ENCODE data around the gene SHOX. TPM values are rescaled to one million over a fixed set of nuclear protein-coding genes. Genes with fewer than 3 reads are reported as not detected.
"Not testable (repeated sequence)": the region's sequence is repeated elsewhere in the genome, so short reads cannot be mapped to it uniquely, and the experiment has no call there.

The SHOX gene
- total RNA-seq, 1 experiment from 2014 or later: not detected

DNA sequence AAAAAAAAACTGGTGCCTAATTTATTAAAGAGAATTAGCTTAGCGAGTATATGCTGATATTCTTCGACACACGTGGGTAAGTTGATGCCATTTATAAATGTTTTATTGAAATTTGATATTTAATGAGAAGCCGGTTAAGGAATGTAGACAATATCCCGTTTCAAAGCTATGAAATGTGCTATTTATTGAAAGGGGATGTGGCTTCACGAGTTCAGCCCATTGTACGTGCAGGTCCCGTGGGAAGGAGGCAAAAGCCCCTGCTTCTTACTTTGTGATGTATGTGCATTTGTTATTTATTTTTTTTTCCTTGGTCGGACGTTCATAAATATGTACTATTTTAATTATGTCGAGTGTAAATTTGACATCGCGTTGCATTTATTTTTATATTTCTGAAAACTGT is 20.2 kb downstream of the SHOX start:
- in situ Hi-C loops (cut with HindIII; ENCODE audit: low sequenced_read_pairs): loop anchor here (5.0 kb wide), 1 partner anchor 46 kb away; no protein-coding TSS in a partner anchor
- DNase-seq (ENCODE audit: low spot score): no peak

DNA sequence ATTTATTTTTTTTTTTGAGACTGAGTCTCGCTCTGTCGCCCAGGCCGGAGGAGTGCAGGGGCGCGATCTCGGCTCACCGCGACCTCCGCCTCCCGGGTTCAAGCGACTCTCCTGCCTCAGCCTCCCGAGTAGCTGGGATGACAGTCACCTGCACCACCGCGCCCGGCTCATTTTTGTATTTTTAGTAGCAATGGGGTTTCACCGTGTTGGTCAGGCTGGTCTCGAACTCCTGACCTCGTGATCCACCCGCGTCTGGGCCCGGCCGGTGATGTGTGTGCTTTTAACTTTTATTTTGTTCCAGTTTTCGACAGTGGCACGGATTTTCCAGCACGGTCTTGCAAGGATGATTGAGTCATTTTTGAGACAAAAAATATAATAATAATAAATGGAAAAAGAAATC is 21.3 kb downstream of the SHOX start:
- not testable (repeated sequence) for DNase-seq (ENCODE audit: low spot score)
- in situ Hi-C loops (cut with HindIII; ENCODE audit: low sequenced_read_pairs): loop anchor here (5.0 kb wide), 1 partner anchor 45 kb away; no protein-coding TSS in a partner anchor

DNA sequence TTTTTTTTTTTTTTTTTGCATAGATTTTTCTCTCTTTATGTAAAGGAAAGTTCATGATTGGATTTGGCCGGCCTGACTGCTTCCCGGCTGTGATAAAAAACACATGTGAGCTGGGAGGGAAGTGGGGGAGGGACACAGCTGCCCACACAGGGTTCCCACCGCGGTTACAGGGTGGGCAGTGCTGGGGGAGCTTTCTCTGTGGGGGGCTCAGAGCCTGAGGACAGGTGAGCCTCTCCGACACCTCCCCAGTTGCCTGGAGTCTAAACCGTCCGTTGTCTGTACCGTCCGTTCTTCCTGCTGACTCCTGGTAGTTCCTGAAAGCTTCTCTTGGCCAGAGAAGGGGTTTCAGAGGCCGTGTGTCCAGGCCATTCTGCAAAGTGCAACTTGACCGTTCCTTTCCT is 21.8 kb downstream of the SHOX start:
- no peak for DNase-seq (ENCODE audit: low spot score)
- in situ Hi-C loops (cut with HindIII; ENCODE audit: low sequenced_read_pairs): loop anchor here (5.0 kb wide), 1 partner anchor 45 kb away; no protein-coding TSS in a partner anchor

DNA sequence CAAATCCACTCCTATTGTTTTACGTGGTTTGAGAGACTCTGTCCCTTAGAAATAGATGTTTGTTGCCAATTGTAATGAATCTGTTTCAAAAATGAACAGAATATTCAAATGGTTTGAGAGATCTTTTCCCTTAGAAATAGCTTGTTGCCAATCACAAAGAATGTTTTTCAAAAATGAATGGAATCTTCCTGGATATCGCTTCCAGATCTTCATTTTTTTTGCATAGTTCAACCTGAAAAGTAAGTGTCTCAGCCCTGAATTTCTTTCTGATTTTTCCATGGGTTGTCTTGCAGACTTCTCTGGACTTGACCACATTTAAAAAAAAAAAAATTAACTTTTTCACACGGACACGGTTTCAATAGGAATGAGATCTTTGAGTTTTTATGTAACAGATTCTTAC is 22.7 kb downstream of the SHOX start:
- in situ Hi-C loops (cut with HindIII; ENCODE audit: low sequenced_read_pairs): loop anchor here (5.0 kb wide), 1 partner anchor 44 kb away; no protein-coding TSS in a partner anchor
- DNase-seq (ENCODE audit: low spot score): no peak

DNA sequence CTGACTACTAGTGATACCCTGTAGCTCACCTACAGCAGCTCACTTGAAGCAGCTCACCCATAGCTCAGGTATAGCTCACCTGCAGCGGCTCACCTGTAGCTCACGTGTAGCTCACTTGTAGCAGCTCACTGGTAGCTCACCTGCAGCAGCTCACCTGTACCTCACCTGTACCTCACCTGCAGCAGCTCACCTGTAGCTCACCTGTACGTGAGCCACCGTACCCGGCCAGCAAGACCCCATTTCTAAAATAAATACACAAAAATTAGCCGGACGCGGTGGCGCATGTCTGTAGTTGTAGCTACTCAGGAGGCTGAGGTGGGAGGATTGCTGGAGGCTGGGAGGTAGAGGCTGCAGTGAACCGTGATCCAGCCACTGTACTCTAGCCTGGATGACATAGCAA is 30.6 kb downstream of the SHOX start:
- no peak for DNase-seq (ENCODE audit: low spot score)
- in situ Hi-C loops (cut with HindIII; ENCODE audit: low sequenced_read_pairs): no loop called here

DNA sequence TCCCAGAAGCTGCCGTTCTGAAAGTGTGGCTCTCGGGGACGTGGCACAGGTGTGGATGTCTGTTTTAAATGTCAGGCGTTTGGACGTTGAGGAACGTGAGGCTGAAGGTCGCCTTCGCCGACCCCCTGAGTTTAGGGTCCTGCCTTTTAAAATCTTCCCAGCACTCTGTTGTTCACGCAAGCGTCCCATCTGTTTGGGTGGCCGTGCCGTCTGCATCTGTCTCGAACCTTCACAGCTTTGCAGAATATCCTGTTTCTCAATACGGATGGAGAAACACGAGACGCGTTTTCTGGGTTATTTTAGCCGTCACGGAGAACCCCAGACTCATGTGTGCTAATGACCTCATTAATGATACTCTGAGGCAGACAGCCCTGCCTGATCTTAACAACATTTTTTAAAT is 31.5 kb downstream of the SHOX start:
- no peak for DNase-seq (ENCODE audit: low spot score)
- in situ Hi-C loops (cut with HindIII; ENCODE audit: low sequenced_read_pairs): no loop called here

DNA sequence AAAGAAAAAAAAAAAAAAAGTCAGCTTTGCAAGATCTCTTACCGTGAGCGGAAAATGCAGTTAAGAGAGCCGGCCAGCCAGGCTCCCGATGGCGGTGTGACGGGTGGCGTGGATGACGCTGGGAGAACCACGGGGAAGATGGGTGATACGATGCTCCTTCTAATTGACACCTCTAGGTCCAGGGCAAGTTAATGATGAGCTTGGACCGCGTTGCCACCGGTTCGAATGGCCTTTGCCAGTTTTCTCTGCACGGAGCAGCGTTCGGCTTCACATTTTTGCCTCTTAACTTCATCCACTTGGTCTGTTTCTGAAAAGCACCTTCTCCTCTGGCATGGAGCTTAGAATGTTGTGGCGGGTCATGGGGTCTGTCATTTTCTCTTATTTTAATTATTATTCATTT is 33.2 kb downstream of the SHOX start:
- in situ Hi-C loops (cut with HindIII; ENCODE audit: low sequenced_read_pairs): no loop called here
- no peak for DNase-seq (ENCODE audit: low spot score)

DNA sequence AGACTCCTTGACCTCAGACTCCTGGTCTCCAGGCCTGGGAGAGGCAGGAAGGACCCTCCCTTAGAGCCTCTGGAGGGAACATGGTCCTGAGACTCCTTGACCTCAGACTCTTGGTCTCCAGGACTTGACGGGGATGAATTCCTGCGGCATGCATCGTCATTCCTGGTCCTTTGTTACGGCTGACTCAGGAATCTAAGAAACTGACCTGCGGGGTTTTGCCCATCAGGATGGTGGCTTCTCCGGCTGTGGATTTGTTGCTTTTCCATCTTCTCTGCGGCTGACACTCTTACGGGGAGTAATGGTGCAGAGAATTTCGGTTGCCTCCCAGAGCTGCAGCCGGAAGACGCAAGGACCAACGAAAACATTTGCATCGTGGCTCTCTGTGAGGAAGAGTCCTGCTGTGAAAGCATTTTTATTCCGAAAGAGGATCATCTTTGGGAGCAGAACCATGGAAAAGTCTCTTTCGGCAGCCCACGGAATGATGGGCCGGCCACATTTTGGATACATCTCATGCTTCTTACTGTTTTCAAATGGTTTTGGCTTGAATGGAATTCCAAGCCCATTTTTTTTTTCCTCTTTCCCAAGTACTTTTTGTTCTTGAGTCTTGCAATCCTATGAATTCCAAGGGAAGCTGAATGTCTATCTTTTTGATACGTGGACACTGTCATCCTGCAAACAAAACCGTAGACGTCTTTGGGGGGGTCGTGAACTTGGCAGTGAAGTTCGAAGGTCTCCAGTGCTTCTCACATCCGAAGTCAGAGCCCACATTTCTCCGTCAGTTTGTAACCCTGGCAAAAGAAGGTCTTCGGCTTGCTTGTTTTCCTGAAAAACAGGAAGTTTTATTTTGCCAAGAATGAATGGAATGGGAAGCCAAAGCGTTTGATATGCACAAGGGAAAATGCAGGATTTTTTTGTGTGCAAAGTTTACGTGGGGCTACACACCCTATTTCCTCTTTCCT is 36.5 kb downstream of the SHOX start:
- no peak for DNase-seq (ENCODE audit: low spot score)
- in situ Hi-C loops (cut with HindIII; ENCODE audit: low sequenced_read_pairs): no loop called here

DNA sequence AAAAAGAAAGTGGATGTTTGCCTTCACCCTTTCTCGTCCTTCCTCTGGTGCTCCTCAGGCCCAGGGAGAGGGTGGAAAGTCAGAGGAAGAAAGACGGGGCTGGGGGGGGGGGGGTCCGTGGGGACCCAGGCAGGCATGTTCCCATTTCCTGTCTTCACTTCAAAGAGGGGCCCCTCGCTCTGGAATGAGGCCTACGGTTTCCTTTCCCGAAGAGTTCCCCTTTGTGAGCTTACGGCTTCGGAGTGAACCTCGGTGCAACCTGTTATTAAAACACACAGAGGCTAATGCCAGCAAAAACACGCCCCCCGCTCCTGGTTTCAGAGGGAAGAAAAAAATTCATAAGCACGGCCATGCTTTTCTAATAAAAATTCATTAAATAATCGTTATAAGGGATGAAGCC is 40.1 kb downstream of the SHOX start:
- no peak for DNase-seq (ENCODE audit: low spot score)
- in situ Hi-C loops (cut with HindIII; ENCODE audit: low sequenced_read_pairs): no loop called here

DNA sequence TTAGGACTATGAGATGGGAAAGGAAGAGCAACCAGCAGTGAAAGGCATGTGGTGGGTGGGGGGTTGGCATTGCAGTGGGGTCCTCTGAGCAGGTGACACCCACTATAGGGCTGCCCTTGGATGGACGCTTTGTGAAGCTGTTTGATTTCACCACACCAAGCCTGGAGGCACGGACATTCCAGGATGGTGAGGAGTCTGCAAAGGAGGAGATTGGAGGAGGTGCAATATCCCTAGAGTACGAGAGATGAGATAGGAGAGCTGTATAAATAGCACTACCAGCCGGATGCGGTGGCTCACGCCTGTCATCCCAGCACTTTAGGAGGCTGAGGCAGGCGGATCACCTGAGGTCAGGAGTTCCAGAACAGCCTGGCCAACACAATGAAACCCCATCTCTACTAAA is 42.3 kb downstream of the SHOX start:
- in situ Hi-C loops (cut with HindIII; ENCODE audit: low sequenced_read_pairs): no loop called here
- DNase-seq (ENCODE audit: low spot score): no peak

DNA sequence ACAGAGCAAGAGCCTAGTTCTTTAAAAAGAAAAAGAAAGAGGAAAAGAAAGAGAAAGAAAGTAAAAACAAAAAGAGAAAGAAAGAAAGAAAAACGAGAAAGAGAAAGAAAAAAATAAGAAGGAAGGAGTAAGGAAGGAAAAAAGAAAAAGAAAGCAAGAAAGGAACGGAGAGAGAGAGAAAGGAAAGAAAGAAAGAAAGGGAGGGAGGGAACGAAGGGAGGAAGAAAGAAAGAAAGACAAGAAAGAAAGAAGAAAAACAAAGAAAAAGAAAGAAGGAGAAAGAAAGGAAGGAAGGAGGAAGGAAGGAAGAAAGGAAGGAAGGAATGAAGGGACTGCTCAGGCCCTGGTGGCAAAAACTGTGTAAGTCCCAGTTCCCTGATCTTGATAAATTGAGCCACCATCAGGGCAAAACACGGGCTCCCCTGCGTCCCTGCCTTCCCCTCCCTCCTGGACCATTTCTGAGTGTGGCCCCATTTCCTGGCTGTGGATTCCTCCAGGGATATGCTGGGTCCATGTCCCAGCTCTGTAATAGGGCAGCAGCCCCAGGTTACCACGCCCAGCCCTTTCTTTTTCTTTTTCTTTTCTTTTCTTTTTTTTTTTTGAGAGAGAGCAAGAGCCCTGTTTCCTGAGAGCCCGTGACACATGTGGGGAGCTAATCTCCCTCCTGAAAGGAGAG is 44.8 kb downstream of the SHOX start:
- DNase-seq (ENCODE audit: low spot score): no peak
- in situ Hi-C loops (cut with HindIII; ENCODE audit: low sequenced_read_pairs): no loop called here

DNA sequence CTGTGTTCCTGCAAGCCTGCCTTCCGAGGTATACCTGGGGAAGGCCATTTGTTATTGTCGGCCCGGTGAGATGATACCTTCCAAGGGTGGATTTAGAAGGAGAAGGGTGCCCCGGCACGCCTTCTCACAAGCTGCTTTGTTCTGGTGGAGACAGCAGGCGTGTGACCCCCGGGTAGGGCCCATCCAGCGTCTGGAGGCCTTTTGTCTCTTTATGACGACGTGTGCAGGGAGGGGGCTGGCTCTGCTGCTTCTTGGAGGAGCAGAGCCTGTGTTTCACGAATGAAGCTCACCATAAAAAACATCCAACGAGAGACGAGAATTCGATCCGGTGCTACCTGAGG is 45.3 kb downstream of the SHOX start:
- no peak for DNase-seq (ENCODE audit: low spot score)
- in situ Hi-C loops (cut with HindIII; ENCODE audit: low sequenced_read_pairs): no loop called here

DNA sequence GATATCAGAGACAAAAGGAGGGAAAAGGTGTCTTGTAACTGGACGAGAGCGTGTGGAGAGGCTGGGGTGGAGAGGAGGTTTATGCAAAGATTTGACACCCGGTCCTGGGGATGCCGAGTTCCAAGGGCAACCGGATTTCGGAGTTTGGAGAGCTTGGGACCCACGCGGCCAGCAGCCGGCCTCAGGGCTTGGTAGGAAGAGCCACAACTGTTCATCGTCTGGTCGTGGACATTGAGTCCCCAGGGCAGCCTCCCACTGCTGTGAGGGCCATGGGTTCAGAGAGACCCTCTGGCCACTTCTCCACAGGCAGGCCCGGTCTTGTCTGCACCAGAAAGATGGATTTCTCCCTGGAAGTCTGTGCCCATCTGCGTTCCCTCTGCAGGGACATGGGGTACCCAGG is 46.8 kb downstream of the SHOX start:
- DNase-seq (ENCODE audit: low spot score): no peak
- in situ Hi-C loops (cut with HindIII; ENCODE audit: low sequenced_read_pairs): no loop called here

DNA sequence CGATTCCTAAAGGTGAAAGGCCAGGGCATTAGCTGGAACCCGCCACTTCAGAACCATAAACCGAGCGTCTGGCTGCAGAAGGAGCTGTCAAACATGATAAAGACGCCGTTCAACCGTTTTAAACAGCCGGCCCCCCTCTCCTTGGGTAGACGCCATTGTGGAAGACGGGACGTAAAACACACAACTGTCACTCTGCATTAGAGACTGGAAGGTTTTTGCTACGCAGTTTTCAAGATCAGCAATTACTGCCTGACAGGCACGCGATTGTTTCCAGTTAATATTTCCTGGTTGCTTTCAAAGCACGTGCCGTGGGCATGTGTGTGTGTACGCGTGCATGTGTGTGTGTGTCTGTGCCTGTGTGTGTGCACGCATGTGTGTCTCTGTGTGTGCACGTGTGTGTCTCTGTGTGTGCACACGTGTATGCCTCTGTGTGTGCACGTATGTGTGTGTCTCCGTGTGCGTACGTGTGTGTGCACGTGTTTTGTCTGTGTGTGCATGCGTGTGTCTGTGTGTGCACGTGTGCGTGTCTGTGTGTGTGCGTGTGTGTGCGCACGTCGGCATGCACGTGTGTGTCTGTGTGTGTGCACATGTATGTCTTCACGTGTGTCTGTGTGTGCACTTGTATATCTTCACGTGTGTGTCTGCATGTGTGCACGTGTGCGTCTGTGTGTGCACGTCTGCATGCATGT is 48.8 kb downstream of the SHOX start:
- no peak for DNase-seq (ENCODE audit: low spot score)
- in situ Hi-C loops (cut with HindIII; ENCODE audit: low sequenced_read_pairs): no loop called here

DNA sequence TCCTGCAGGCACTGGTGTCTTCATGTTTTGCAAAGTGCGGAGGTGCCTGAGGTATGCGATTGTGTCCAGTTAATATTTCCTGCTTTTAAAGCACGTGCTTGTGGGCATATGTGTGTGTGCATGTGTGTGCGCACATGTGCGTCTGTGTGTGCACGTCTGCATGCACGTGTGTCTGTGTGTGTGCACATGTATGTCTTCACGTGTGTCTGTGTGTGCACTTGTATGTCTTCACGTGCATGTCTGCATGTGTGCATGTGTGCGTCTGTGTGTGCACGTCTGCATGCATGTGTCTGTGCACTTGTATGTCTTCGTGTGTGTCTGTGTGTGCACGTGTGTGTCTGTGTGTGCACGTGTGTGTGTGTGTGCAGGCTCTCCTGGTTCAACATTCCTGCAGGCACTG is 49.5 kb downstream of the SHOX start:
- in situ Hi-C loops (cut with HindIII; ENCODE audit: low sequenced_read_pairs): no loop called here
- DNase-seq (ENCODE audit: low spot score): no peak

DNA sequence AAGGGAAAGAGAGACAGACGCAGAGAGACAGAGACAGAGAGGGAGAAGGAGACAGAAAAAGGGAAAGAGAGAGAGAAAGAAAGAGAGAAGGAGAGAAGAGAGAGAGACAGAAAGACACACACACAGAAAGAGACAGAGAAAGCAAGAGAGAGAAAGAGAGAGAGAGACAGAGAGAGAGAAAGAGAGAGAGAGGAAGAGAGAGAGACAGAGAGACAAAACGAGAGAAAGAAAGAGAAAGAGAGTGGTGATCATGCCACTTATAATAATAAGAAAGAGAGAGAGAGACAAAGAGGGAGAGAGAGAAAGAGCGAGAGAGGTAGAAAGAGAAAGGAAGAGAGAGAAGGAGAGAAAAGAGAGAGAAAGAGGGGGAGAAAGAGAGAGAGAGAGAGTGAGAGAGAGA is 51.4 kb downstream of the SHOX start:
- DNase-seq (ENCODE audit: low spot score): no peak
- in situ Hi-C loops (cut with HindIII; ENCODE audit: low sequenced_read_pairs): no loop called here

DNA sequence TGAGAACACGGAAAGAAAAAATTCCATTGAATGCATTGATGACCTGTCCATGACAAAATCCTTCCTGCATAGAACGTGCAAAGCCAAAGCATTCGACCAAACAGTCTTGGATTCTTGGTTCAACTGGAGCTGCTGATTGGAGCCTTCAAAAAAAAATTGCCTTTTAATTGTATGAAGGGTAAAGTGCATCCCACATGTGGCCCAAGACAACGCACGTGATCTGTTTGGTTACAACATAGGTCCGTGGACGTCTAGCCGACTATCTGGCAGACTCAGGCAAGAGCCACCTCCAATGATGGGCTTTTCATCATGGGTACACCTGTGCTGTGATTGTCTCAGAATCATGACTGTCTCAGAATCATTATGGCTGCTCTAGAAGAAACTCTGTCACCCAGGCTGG is 52.3 kb downstream of the SHOX start:
- no peak for DNase-seq (ENCODE audit: low spot score)
- in situ Hi-C loops (cut with HindIII; ENCODE audit: low sequenced_read_pairs): no loop called here

DNA sequence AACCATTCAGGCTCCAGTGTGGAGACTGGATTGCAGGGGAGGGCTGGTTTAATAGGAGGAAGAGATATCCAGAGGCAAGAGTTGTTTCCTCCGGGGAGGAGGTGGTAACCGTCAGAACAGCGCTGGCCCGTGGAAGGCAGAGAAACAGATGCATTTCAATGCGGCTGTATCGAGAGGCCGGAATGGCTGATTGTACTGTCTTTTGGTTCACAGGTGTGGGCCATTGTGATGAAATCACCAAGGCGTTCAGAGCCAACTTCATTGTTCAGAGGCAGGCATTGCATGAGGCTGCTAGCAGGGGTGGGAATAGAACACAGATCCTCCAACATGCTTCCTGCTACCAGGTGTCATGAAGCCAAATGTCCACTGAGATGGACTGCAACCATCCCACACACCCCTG is 53.0 kb downstream of the SHOX start:
- DNase-seq (ENCODE audit: low spot score): no peak

DNA sequence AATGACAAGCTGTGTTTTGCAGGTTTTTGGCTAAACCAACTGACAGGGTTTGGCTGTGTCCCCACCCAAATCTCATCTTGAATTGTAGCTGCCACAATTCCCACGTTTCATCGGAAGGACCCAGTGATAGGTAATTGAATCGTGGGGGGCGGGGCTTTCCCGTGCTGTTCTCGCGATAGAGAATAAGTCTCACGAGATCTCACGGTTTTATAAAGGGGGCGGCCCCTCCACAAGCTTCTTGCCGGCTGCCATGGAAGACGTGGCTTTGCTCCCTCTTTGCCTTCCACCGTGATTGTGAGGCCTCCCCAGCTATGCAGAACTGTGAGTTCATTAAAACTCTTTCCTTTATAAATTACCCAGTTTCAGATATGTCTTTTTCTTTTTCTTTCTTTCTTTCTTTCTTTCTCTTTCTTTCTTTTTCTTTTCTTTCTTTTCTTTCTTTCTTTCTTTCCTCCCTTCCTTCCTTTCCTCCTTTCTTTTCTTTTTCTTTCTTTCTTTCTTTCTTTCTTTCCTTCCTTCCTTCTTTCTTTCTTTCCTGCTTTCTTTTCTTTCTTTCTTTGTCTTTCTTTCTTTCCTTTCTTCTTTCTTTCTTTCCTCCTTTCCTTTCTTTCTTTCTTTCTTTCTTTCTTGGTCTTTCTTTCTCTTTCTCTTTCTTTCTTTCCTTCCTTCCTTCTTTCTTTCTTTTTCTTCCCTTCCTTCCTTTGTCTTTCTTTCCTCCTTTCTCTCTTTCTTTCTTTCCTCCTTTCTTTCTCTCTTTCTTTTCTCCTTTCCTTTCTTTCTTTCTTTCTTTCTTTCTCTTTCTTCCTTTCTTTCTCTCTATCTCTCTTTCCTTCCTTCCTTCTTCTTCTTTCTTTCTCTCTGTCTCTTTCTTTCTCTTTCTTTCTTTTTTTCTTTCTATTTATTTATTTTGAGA is 54.8 kb downstream of the SHOX start:
- in situ Hi-C loops (cut with HindIII; ENCODE audit: low sequenced_read_pairs): no loop called here
- no peak for DNase-seq (ENCODE audit: low spot score)

More for the DNA sequence above, 53.0 kb downstream of the SHOX start:
- in situ Hi-C loops (cut with HindIII; ENCODE audit: low sequenced_read_pairs): no loop called here

Data from G401 (cell line).